ENCODE measurements around the gene GSK3B. TPM values are rescaled to one million over a fixed set of nuclear protein-coding genes. Genes with fewer than 3 reads are reported as not detected.

The GSK3B gene
- total and polyA plus RNA-seq, 10 of the 15 experiments (the other 5 are each of a cell fraction or from before 2014, with no cell fraction given), result 8.5 to 49.8 (median 25.5) TPM

DNA sequence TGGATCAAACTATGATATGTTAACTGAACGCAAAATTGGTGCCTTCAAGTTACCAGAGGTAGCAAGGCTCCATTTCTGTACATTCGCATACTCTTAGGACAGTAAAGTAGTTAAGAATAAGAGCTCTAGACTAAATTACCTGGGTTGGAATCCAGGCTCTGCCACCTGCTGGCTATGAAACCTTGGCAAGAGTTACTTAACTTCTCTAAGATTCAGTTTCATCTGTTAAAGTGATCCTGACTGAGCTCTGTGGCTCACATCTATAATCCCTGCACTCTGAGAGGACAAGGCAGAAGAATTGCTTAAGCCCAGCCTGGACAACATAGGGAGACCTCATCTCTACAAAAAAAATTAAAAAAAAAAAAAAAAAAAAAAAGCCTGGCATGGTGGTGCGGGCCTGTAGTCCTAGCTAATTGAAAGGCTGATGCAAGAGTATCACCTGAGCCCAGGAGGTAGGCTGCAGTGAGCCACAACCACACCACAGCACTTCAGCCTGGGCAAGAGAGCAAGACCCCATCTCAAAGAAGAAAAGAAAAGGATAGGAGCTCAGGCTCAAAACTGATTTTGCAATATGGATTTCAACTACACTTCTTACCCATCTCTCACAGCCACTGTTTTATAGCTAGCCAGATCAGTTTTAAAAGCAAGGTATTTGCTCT lies 21.3 kb downstream of the GSK3B start:
- no peak overlapping the region for H3K9ac ChIP-seq (ENCODE audit: control insufficient read depth, insufficient read depth, low read length)
- H3K4me1 ChIP-seq (ENCODE audit: control insufficient read depth, insufficient read depth, low read length), result no peaks in the 10 kb centered on the region
- FAIRE-seq, result no peak
- no TSS peak for BruUV-seq (replicated peaks)
- CTCF ChIA-PET, result interaction anchor here (0.6 to 2.0 kb wide), 8 partner anchors 9 to 243 kb away, joined by 3 to 8 read pairs (median 4); no protein-coding TSS in a partner anchor
- intact Hi-C loops (cut with micrococcal nuclease; ENCODE audit: unreplicated experiment), result no loop called here
- H3K36me3 ChIP-seq (ENCODE audit: control insufficient read depth in 2 of 2, insufficient read depth in 2 of 2, low read length in 1 of 2), result no peaks in the 10 kb centered on the region; a peak in 1 of 4 replicates
- RAD21 ChIA-PET (ENCODE audit: unreplicated experiment), result interaction anchor here (0.7 to 1.8 kb wide), 3 partner anchors 13 to 125 kb away, joined by 3 to 5 read pairs (median 4); no protein-coding TSS in a partner anchor
- H3K27me3 ChIP-seq (replicated peaks in 1 of 2; ENCODE audit: control insufficient read depth in 2 of 2, insufficient read depth in 2 of 2, low read length in 1 of 2), result no peaks in the 10 kb centered on the region
- in situ Hi-C loops (cut with MboI), result no loop called here
- H3K4me2 ChIP-seq (ENCODE audit: control insufficient read depth, insufficient read depth), result no peak overlapping the region
- peak; percentile 56 for ATAC-seq
- SMC1A ChIA-PET (ENCODE audit: uncharacterized antibody, unreplicated experiment), result interaction anchor here (0.9 to 1.8 kb wide), 7 partner anchors 10 to 179 kb away, joined by 3 to 9 read pairs (median 4); no protein-coding TSS in a partner anchor
- H3K79me2 ChIP-seq (ENCODE audit: control insufficient read depth, insufficient read depth, low read length), result peaks cover 86% of the 10 kb centered on the region
- H3K4me3 ChIP-seq, result no peak overlapping the region
- WGBS (ENCODE audit: insufficient coverage, insufficient replicate concordance, low lambda C conversion rate, missing lambda C conversion rate), result 96% methylated on average over 3 of the region's 3 CpGs
- H2AFZ ChIP-seq (ENCODE audit: control insufficient read depth, low read depth, low read length), result no peak overlapping the region
- peaks cover 2% of the 10 kb centered on the region; the same call in 2 of the 3 replicates for H3K9me3 ChIP-seq (replicated peaks; ENCODE audit: control insufficient read depth, insufficient read depth, low read length)
- H4K20me1 ChIP-seq (ENCODE audit: control insufficient read depth, insufficient read depth), result no peaks in the 10 kb centered on the region
- H3K27ac ChIP-seq (ENCODE audit: control insufficient read depth, insufficient read depth), result no peak overlapping the region
- POLR2A ChIA-PET, result interaction anchor here (0.6 to 1.3 kb wide), 5 partner anchors 9 to 1628 kb away, joined by 3 to 5 read pairs (median 4); no protein-coding TSS in a partner anchor
- TF ChIP-seq, protein P1, sequence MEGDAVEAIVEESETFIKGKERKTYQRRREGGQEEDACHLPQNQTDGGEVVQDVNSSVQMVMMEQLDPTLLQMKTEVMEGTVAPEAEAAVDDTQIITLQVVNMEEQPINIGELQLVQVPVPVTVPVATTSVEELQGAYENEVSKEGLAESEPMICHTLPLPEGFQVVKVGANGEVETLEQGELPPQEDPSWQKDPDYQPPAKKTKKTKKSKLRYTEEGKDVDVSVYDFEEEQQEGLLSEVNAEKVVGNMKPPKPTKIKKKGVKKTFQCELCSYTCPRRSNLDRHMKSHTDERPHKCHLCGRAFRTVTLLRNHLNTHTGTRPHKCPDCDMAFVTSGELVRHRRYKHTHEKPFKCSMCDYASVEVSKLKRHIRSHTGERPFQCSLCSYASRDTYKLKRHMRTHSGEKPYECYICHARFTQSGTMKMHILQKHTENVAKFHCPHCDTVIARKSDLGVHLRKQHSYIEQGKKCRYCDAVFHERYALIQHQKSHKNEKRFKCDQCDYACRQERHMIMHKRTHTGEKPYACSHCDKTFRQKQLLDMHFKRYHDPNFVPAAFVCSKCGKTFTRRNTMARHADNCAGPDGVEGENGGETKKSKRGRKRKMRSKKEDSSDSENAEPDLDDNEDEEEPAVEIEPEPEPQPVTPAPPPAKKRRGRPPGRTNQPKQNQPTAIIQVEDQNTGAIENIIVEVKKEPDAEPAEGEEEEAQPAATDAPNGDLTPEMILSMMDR (IDR thresholded peaks at IDR 0.05 in 2 of 3, conservative IDR thresholded peaks at IDR 0.05 in 1 of 3; ENCODE audit: control insufficient read depth in 2 of 3, extremely low read depth in 1 of 3, insufficient read depth in 1 of 3, low read depth in 3 of 3, low read length in 3 of 3), result peak in 1 of 3 experiments; percentile 17; a peak in 1 of 6 replicates
- no peak for TF ChIP-seq SMAD5 (IDR thresholded peaks at IDR 0.05; ENCODE audit: low read depth)
- no peak for DNase-seq (ENCODE audit: low read depth, low spot score)
